GM18508 (cell line): ENCODE measurements around the gene BROX.
A peak's percentile ranks its signal among the peaks of the same experiment; 100 is the strongest.
"Not testable (repeated sequence)": the region's sequence is repeated elsewhere in the genome, so short reads cannot be mapped to it uniquely, and the experiment has no call there.

ENCODE experiments used
- ATAC-seq: cut with Tn5 transposase; IDR thresholded peaks from one replicate; pipeline ENCODE4 v1.9.1; 2021; ENCODE audit warnings: moderate number of reproducible peaks; ENCODE audit not compliant: insufficient read depth, unreplicated experiment

BROX gene, protein sequence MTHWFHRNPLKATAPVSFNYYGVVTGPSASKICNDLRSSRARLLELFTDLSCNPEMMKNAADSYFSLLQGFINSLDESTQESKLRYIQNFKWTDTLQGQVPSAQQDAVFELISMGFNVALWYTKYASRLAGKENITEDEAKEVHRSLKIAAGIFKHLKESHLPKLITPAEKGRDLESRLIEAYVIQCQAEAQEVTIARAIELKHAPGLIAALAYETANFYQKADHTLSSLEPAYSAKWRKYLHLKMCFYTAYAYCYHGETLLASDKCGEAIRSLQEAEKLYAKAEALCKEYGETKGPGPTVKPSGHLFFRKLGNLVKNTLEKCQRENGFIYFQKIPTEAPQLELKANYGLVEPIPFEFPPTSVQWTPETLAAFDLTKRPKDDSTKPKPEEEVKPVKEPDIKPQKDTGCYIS

DNA sequence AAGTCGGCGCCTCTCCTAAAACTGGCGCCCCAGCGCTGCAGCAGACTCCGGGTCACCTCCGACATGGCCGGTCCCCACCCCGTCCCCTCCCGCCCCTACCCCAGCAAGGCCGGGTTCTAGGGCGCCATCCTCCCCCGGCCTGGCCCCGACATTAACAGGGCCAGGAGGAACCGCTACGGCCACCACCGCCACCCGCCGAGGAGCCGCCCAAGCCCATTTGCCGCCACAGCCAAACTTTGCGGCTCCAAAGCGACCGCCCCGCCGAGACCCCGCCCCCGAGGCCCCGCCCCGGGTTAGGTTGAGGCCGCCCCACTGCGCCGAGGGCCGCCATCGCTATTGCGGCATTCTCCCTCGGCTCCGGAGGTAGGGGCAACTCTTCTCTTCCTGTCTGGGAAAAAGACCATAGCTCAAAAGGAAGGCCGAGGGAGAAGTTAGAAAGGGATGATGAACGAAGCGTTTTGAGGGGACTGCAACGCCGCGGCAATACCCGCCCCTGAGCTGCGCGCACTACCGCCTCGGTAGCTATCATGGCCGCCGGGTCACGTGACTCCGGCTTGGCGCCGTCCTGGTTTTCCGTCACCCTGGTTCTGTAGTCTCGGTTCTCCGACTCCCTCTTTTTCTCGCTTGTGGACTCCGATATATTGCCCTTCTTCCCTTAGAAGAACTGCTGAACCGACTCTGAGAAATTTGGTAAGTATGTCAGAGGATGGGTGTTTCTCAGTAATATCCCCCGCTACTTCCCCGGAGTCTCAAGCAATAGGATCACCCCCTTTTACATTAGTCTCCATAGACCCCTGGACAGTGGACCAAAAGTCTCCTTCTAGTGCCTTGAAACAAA is at the start of gene BROX, which contains the start of gene AIDA:
BROX (plus strand) TSS at position 312 of the 838 bp plus-strand sequence. CDS start 3,136 bp downstream, outside the sequence.
AIDA (minus strand) TSS at position 239 of the 838 bp plus-strand sequence; CDS start at position 65, 174 bp downstream.
- peak; percentile 39 for ATAC-seq

DNA sequence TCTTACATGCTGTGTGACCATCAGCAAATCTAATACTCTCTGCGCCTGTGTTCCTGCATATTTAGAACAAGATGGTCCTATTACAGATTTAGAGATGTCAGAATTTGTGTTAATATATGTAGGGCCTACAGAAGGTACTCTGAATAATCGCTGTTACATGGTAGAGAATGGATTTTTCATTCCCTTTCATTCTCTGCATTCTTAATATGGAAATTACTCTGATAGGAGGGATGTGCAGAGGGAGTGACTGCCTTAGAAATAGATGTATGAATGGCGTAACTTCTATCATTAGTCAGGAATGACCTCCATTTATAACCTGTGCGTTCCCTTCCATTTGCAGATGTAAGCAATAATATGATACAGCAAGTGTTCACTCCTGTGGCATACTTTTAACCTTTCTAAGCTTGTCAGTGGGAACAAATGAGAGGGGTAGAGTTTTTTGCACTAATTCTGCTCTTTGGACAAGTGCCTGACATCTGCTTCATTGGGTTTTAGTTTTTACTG is 48.9 kb upstream of the BROX start:
- ATAC-seq, result no peak

DNA sequence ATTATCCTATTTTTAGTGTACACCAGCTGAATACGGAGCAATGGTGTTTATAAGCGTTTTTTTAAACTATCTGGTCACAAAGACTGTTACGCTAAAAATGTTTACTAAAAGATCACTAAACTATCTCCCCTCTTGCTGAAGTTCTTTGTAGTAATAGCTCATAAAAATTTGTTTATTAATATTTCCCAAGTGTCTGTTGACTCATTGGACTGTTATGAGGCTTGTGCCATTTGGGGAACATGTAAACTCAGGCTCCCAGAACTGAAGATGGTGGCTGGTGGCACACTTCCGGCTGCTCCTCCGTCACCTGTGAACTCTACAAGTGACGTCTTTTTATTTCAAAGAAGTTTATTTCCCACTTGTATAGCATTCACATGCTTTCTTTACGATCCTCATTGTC is 46.4 kb upstream of the BROX start:
- ATAC-seq, result no peak

DNA sequence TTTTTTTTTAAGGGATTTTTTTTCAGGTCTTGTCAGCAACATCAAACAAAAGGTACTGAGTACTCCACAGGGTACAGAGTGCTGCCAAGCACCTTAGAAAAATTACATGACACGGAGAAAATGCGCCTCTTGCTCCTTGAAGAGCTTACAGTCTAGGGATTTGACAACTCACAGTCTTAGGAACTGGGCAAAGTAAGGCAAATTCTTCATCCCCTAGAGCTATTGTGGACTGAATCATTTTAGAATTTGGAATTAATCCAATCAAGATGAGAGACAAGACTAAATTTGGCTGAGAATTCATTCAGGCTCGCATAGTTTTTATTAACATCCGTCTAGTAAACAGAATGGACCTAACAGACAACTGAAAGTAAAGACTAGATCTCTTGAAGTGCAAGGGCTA is 44.2 kb upstream of the BROX start:
- not testable (repeated sequence) for ATAC-seq

DNA sequence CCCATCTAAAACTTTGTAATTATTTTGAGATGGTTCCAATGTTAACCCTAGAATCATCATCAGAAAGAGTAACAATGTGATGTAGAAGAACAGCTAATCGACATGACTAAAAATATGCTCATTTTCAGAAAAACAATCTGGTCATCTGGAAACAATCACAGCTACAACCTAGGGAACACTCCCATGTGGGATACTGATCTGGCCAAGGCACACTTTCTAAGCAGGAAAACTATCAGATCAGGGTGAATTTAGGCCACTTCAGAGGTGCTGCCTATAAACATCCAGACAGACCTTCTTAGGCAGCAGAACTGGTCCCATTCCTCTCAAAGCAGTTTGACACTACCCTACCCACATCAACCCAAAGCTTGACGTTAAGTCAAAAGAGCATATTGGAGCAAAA is 43.3 kb upstream of the BROX start:
- not testable (repeated sequence) for ATAC-seq

DNA sequence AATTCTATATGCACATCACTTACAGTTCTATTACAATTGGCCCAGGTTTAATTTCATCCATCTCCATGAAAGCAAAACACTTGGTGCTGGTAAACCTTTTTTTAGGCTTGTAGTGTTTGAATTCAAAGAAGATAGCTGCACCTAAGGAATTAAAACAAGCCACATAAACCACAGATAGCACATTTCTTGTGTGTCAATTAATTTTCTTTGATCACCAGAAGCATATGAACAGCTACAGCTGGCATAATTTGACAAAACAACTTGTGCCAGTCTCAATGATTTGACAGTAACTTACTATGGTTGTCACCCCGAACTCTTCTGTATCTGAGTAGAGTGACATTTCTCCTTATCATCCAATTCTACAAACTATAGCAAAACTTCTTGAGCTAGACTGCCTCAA is 42.3 kb upstream of the BROX start:
- no peak for ATAC-seq

DNA sequence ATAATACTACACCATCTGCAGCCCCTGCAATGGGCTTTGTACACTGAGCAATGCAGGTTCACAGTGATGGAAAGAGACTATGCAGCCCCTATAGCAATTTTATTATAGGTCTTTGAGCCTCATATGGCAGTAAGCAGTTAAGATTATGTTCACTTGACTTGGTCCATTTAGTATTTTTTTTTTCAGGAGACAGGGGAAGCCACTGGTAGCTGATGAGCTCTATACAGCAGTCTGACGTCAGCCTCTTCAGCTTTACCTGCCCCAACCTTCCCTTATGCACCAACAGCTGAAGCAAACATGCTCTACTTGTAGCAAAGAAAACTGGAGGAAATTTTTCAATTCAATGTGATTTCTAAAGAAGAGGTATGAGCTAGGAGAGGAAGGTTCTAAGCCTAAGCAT is 32.3 kb upstream of the BROX start:
- ATAC-seq, result no peak

DNA sequence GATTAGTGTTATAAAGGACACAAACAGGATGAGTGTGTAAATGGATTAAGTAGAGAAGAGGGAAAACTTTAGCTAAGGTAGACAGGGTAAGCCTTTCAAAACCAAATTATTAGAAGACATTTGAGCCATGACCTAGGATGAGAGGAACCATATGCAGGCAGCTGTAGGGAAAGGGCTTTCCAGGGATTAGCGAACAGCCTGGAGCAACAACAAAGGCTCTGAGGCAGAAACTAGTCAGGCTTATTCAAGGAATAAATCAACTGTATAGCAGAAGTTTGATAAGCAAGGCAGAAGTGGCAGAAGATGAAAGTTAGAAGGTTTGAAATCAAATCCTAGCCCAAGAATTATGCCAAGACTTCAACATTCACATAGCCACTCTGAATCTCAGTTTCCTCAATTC is 21.3 kb upstream of the BROX start:
- ATAC-seq, result no peak

DNA sequence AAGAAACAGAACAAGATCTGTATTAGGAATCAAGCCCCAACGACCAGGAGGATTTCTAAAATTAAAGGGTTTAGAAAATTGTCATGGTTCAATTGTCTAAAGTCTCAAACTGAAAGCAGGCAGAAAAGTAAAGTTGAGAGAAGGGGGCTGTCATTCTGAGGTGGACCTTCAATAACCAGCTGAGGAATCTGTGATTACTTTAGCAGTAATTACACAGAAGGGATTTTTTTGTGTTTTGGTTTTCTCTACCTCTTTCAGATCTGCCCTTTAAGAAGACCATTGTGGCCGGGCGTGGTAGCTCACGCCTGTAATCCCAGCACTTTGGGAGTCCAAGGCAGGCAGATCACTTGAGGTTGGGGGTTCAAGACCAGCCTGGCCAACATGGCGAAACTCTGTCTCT is 17.4 kb upstream of the BROX start:
- no peak for ATAC-seq

DNA sequence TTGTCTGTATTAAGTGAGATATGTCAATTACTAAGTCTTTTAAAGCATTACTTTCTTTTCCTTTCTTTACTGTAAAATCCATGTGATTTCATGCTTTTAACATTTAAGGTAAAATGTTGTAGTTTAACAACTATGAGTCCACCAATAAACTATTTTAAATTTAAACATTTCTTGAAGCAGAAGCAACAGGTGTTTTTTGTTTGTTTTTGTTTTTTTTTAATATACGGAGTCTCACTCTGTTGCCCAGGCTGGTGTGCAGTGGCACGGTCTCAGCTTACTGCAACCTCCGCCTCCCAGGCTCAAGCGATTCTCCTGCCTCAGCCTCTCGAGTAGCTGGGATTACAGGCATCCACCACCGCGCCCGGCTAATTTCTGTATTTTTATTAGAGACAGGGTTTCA is 15.6 kb upstream of the BROX start:
- ATAC-seq, result no peak

DNA sequence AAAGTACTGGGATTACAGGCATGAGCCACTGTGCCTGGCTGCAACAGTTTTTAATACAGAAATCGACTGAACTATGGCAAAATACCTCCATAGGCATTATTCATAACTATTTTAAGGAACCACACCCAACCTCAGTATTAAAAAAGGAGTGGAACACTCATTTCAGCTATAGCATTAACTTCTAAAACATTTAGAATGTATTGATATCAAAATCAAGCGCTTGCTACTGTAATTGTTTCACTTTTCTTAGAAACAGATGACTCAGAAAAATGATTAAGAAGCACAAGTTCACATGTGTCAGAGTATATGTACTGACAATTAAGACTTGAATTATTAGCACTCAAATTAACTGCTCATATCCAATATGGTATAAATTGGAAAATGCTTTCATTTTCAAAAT is 15.2 kb upstream of the BROX start:
- ATAC-seq, result no peak

DNA sequence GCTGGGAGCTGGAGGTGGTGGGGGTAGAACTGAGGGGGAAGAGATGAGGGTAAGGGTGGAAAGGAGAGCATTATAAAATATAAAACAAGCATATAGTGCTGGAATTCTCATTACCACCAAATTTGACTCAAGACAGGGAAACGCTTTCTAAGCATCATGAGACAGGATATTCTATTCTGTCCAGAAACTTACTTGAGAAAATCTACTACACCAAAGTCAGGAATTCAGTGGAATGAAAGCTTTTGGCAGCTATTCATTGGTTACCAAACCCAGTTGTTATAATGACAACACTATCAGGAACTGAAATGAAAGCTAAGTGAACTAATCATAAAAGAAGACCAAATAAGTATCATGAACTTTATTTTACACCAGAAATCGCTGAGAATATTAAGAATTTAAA is 14.5 kb upstream of the BROX start:
- no peak for ATAC-seq

DNA sequence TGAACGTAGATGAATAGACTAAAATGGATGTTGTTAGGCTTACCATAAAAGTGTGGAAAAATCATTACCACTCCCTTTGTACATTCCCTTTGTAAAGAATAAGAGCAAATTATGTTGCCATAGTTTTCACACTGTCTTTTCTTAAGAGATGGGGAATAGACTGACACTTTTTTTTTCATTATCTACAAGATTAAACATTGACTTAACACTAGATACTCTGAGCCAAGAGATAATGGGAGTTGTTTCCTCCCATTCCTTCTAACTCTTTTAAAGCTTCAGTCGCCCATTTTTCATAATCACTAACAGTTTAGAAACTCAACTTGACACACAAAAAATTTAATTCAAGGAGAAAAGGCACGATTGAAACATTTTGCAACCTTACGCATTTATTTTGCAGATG is 10.2 kb upstream of the BROX start:
- no peak for ATAC-seq

DNA sequence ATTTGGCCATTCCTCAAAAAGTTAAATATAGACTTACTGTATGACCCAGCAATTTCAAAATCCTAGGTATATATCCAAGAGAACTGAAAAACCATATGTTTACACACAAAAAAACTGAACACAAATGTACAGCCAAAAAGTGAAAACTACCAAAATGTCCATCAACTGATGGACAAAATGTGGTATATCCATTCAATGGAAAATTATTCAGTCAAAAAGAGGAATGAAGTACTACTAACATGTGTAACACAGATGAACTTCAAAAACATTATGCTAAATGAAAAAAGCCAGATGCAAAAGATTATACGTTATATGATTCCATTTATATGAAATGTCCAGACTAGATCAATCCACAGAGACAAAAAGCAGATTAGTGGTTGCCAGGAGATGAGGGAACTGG is 8.1 kb upstream of the BROX start:
- no peak for ATAC-seq

DNA sequence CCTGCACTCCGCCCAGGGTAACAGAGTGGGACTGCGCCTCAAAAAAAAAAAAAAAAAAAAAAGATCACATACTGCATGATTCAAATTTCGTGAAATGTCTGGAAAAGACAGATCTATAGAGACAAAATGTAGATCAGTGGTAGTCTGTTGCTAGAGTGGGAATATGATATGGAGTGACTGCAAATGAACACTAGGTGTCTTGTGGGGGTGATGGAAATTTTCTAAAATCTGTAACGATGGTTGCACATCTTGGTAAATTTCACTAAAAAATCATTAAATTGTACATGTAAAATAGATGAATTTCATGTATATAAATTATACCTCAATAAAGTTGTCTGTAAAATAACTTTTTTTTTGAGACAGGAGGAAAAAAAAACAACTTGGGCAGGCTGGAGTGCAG is 5.5 kb upstream of the BROX start:
- no peak for ATAC-seq

DNA sequence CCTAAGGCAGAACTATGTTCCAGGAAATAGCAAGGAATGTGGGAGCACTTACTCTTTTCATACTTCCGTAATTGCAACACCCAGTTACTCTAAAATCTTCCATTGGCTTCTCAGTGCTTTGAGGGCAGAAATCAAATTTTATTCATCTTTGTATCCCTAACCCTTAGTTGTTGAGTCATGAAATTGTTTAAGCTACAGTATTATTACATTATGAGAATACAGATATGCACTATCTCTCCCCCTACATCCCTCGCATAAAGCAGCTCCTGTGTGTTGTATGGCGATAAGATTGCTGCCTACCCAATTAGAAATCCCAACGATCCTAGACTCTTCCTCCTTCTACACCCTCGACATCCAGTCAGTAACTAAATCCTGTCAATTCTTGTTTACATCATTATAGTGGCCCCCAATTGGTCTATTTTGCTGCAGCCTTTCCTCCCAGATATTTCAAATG is 2.6 kb upstream of the BROX start:
- no peak for ATAC-seq

DNA sequence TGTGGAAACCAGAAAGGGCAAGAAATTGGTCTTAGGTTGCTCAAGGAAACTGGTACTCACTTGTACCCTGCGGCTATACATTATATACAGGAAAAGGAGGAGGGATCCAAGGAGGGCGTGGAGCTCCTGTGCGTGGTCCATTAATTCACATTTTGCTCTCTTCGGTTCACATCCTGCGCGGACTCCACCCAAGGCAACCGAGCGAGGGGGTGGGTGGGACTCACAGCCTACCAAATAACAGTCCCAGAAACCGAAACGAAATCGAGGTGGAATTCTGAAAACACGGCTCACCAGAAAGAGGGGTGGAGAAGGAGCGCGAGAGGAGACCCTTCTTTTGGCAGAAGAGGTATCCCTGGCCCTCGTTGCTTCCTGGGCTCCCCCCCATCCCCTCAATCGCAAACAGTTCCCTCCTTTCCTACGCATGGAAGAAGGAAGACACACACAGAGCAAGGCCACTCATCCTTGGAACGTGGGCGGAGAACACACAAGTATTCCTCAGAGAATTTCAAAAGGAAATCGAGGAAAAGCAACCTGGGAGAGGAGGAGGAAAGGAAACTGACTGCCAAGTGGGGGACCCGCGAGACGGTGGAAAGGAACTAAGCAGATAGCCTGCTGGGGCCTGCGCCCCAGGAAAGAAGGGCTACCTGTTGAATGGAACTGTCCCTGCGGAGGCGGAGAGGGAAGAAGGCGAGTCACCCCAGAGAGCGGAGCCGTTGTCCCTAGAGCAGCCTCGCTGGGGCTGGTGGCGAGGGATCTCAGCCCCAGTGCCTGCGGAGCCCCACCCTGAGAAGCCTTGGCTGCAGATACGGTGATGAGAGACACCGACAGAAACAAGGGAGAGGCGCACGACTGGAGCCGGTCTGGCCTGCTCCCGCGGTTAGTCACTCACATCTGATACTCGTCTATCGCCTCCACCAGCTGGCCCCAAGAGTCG is 778 bp upstream of the BROX start:
- peak; percentile 20 for ATAC-seq

DNA sequence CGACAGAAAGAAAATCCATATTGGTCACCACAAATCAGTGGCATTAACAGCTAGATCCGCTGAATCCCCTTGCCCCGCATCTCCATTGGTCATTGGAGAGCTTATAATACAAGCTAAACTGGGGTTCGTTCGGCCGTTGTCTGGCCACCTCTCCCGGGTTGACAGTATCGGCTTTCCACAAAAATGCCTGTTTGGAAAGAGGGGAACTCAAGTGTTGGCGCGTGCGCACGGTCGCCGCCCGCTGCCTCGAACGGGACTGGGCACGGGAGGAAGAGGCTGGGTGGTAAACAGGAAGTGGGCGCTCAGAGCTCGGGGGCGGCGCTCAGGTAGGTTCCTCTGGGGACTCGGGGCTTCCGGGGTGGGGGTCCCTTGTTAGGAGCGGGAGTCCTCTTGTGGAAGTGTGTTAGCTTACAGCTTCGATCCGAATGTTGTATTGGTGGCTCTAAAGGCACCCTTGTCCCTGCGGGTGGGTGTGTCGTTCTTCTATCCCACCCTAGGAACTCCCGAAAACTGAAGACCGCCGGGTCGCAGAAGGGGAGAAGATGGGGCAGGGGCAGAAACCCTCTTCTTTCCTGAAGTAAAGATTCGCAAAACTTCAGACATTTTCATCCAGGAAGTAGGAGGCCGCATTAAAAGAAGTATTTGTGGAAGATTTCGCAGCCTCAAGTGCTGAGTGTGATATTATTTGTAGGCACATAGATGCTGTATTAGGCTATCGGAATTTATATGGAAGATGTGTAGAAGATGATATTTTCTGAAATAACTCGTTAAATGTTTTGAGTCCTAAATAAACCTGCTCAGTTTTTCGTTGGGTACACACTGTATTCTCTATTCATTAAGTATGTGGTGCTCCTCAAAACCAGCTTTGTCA is 962 bp downstream of the BROX start:
- ATAC-seq, result peak; percentile 38

DNA sequence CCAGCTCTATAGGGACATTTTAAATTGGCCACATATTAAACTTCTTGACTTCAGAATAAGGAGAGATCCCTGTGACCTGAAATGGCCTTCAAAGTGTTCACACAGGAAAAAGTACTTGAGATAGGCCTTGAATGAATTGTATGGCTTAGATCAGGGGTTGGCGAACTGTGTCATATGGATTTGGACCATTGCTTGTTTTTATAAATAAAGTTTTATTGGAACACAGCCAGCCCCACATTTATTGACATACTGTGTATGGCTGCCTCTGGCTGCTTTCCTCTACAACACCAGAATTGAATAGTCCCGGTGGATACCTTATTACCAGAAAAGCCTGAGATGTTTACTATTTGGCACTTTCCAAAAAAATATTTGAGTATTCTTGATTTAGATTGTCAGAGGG is 4.0 kb downstream of the BROX start:
- no peak for ATAC-seq
